GM12864 (cell line): ENCODE results near the gene MINDY4B.
"Not testable (repeated sequence)": the region's sequence is repeated elsewhere in the genome, so short reads cannot be mapped to it uniquely, and the experiment has no call there.

Experiments
- DNase-seq: peaks from one replicate; pipeline ENCODE4 v3.0.0-alpha.2; 2011; ENCODE audit warnings: low read depth
- H3K4me3 ChIP-seq: 2 replicates; pipeline ENCODE4 v1.5.1; 2011; ENCODE audit warnings: mild to moderate bottlenecking, low read depth, low read length, control low read depth
- TF ChIP-seq, protein P1 (sequence below): IDR thresholded peaks from 2 replicates; pipeline ENCODE4 v1.5.1; 2011; ENCODE audit warnings: low read depth, mild to moderate bottlenecking, moderate library complexity, low read length, control low read depth, inconsistent platforms; ENCODE audit errors: missing control alignments

The MINDY4B gene

GRCh38 chr3:150874666-150875219 is 30.5 kb downstream of the MINDY4B start:
- TF ChIP-seq, protein P1, sequence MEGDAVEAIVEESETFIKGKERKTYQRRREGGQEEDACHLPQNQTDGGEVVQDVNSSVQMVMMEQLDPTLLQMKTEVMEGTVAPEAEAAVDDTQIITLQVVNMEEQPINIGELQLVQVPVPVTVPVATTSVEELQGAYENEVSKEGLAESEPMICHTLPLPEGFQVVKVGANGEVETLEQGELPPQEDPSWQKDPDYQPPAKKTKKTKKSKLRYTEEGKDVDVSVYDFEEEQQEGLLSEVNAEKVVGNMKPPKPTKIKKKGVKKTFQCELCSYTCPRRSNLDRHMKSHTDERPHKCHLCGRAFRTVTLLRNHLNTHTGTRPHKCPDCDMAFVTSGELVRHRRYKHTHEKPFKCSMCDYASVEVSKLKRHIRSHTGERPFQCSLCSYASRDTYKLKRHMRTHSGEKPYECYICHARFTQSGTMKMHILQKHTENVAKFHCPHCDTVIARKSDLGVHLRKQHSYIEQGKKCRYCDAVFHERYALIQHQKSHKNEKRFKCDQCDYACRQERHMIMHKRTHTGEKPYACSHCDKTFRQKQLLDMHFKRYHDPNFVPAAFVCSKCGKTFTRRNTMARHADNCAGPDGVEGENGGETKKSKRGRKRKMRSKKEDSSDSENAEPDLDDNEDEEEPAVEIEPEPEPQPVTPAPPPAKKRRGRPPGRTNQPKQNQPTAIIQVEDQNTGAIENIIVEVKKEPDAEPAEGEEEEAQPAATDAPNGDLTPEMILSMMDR: no peak
- no peak for DNase-seq
- H3K4me3 ChIP-seq: no peak overlapping the region

DNA sequence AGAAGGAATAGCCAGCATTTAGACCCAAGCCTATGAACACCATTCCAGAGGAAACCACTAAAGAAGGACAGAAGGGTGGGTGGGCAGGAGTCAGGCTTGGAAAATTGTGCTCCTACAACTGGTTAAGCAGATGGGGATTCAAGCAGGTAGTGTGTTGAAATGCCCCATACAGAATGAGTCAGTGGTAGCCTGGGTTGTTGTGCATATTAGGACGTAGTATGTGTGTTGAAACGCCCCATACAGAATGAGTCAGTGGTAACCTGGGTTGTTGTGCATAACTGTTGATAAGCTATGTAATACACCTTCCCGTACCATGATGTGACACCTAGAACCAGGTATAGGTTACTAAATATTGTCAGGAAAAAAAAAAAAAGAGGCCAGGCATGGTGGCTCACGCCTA is 34.0 kb downstream of the MINDY4B start:
- H3K4me3 ChIP-seq: no peak overlapping the region
- TF ChIP-seq, protein P1: no peak
- DNase-seq: no peak

GRCh38 chr3:150870406-150870805 is 34.8 kb downstream of the MINDY4B start:
- H3K4me3 ChIP-seq: no peak overlapping the region
- TF ChIP-seq, protein P1: no peak
- DNase-seq: no peak

DNA sequence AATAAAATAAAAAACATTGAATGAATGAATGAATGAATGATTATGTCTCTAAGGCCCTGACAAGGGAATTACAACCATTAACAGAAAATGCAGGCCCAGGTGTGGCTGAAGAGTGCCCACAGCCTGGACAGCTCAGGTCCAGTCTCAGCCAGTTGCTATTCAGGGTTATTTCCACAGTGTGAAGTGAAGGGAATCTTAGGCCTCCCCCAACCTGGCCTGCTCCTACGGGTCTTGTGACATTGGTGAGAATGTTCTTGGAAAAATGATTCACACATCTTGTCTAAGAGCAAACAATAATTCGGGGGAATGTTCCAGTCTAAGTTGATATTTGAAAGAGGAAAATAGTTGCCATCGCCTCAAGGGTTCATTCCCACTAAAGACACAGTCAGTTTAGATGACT is 37.0 kb downstream of the MINDY4B start:
- no peak for DNase-seq
- H3K4me3 ChIP-seq: no peak overlapping the region
- TF ChIP-seq, protein P1: no peak

DNA sequence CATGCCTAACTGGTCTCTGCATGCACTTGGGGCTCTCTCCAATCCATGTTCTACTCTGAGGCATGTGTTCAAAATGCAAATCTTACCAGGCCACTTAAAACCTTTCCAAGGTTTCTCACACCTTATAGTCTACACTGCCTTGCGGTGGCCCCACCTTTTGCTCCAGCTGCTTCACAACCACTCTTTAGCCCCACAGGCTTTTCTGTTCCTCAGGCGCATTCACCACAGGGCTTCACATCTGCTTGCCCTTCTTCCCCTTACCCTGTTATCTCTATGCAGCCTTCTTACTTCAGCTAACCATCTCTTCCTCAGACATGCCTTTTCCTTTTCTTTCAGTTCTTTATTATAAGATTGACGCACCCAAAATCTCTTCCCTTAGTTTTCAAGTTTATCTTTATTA is 37.8 kb downstream of the MINDY4B start:
- DNase-seq: no peak
- TF ChIP-seq, protein P1: no peak

DNA sequence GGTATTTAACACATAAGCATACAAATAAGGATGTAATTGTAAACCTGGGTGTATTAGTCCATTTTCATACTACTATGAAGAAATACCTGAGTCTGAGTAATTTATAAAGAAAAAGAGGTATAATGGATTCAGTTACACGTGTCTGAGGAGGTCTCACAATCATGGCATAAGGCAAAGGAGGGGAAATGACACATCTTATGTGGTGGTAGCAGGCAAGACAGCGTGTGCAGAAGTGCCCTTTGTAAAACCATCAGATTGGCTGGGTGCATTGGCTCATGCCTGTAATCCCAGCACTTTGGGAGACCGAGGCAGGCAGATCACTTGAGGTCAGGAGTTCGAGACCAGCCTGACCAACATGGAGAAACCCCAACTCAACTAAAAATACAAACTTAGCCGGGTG is 41.3 kb downstream of the MINDY4B start:
- DNase-seq, H3K4me3 ChIP-seq: not testable (repeated sequence)

More for the DNA sequence above, 37.8 kb downstream of the MINDY4B start:
- no peak overlapping the region for H3K4me3 ChIP-seq

- no peak for DNase-seq
- H3K4me3 ChIP-seq: no peak overlapping the region
- TF ChIP-seq, protein P1: no peak
Measured at GRCh38 chr3:150861851-150862250, 43.4 kb downstream of the MINDY4B start.

GRCh38 chr3:150857936-150858335 is 47.3 kb downstream of the MINDY4B start:
- H3K4me3 ChIP-seq, DNase-seq: not testable (repeated sequence)
